Activated T-cell treated with anti-CD3 and anti-CD28 coated beads, Interleukin-2, amount 50 U/mL, for 48 hours (primary cell): ENCODE data around the gene ATP13A2.

Source experiments
- DNase-seq, 2 experiments: peaks; one replicate each; pipeline ENCODE4 v3.0.0-alpha.2; 2020

ATP13A2 gene

GRCh38 chr1:17011439-17012307, at the start of gene ATP13A2:
ATP13A2 (minus strand) TSS chr1:17011928; CDS start chr1:17011738, 190 bp downstream.
- DNase-seq, result peak; percentile 85 to 89

- no peak for DNase-seq
Observed at GRCh38 chr1:17061486-17061885, 49.8 kb upstream of the ATP13A2 start.

- no peak for DNase-seq
Observed at GRCh38 chr1:17060306-17060749, 48.6 kb upstream of the ATP13A2 start.

GRCh38 chr1:17059391-17060305, 47.9 kb upstream of the ATP13A2 start:
- peak; percentile 43 to 57 for DNase-seq

- no peak for DNase-seq
Observed at GRCh38 chr1:17056551-17056950, 44.8 kb upstream of the ATP13A2 start.

GRCh38 chr1:17055801-17056200, 44.1 kb upstream of the ATP13A2 start:
- DNase-seq, result no peak

GRCh38 chr1:17053685-17054410, 42.1 kb upstream of the ATP13A2 start, which contains the start of gene SDHB:
SDHB (minus strand) TSS chr1:17054032; CDS start chr1:17054019, 13 bp downstream.
- DNase-seq, result peak; percentile 100

GRCh38 chr1:17053086-17053684, 41.5 kb upstream of the ATP13A2 start:
- DNase-seq, result peak in 1 of 2 experiments; percentile 20

- DNase-seq, result no peak
Observed at GRCh38 chr1:17052641-17053040, 40.9 kb upstream of the ATP13A2 start.

GRCh38 chr1:17052038-17052437, 40.3 kb upstream of the ATP13A2 start:
- no peak for DNase-seq

- no peak for DNase-seq
Observed at GRCh38 chr1:17047924-17048323, 36.2 kb upstream of the ATP13A2 start.

- no peak for DNase-seq
Observed at GRCh38 chr1:17046334-17046657, 34.6 kb upstream of the ATP13A2 start.

- no peak for DNase-seq
Observed at GRCh38 chr1:17045634-17046333, 34.1 kb upstream of the ATP13A2 start.

GRCh38 chr1:17045150-17045549, 33.4 kb upstream of the ATP13A2 start:
- no peak for DNase-seq

GRCh38 chr1:17043676-17044075, 31.9 kb upstream of the ATP13A2 start:
- DNase-seq, result no peak

- no peak for DNase-seq
Observed at GRCh38 chr1:17040135-17040534, 28.4 kb upstream of the ATP13A2 start.

- DNase-seq, result no peak
Observed at GRCh38 chr1:17039522-17039921, 27.8 kb upstream of the ATP13A2 start.

- no peak for DNase-seq
Observed at GRCh38 chr1:17033481-17033880, 21.8 kb upstream of the ATP13A2 start.

GRCh38 chr1:17032741-17033140, 21.0 kb upstream of the ATP13A2 start:
- no peak for DNase-seq

- DNase-seq, result no peak
Observed at GRCh38 chr1:17031436-17031835, 19.7 kb upstream of the ATP13A2 start.

GRCh38 chr1:17030206-17030605, 18.5 kb upstream of the ATP13A2 start:
- no peak for DNase-seq

- no peak for DNase-seq
Observed at GRCh38 chr1:17028662-17029188, 17.0 kb upstream of the ATP13A2 start.
